Fibroblast of lung (primary cell): ENCODE results near the gene SYT8. TPM values are rescaled to one million over a fixed set of nuclear protein-coding genes. Genes with fewer than 3 reads are reported as not detected.

Experiments used
- DNase-seq, 2 donors: peaks; one replicate each; pipeline versions ENCODE4 v3.0.0 to v3.0.0-alpha.2; 2010; ENCODE audit warnings: low read depth in 2 of 2
- H2AFZ ChIP-seq: 2 replicates; pipeline ENCODE4 v1.5.1; 2012; ENCODE audit warnings: low read length, control low read depth, inconsistent platforms
- H3K27ac ChIP-seq: 2 replicates; pipeline ENCODE4 v1.5.1; 2011; ENCODE audit warnings: low read length, control low read depth; ENCODE audit not compliant: insufficient read depth
- H3K27me3 ChIP-seq: 2 replicates; pipeline ENCODE4 v1.5.1; 2011; ENCODE audit warnings: mild to moderate bottlenecking, low read length; ENCODE audit not compliant: control insufficient read depth, insufficient read depth
- H3K36me3 ChIP-seq: 2 replicates; pipeline ENCODE4 v1.5.1; 2011; ENCODE audit warnings: low read length; ENCODE audit not compliant: control insufficient read depth, insufficient read depth
- H3K4me1 ChIP-seq: 2 replicates; pipeline ENCODE4 v1.5.1; 2011; ENCODE audit warnings: low read length; ENCODE audit not compliant: control insufficient read depth, insufficient read depth; ENCODE audit errors: extremely low read depth
- H3K4me2 ChIP-seq: 2 replicates; pipeline ENCODE4 v1.5.1; 2011; ENCODE audit warnings: low read length, control low read depth; ENCODE audit not compliant: insufficient read depth; ENCODE audit errors: extremely low read depth
- H3K4me3 ChIP-seq, 4 experiments: fragments of 200-600 bp in 1 of 4; sonication (generic) in 1 of 4; replicated peaks in 1 of 4; 2 replicates each; pipeline ENCODE4 v1.5.1; 2011 to 2016; ENCODE audit warnings: low read length in 4 of 4, low read depth in 3 of 4, mild to moderate bottlenecking in 3 of 4, control low read depth in 2 of 4, inconsistent platforms in 1 of 4, mixed read lengths in 1 of 4; ENCODE audit not compliant: insufficient read depth in 1 of 4; ENCODE audit errors: control extremely low read depth in 1 of 4
- H3K79me2 ChIP-seq: 2 replicates; pipeline ENCODE4 v1.5.1; 2012; ENCODE audit warnings: mild to moderate bottlenecking, low read length, inconsistent platforms; ENCODE audit not compliant: control insufficient read depth, insufficient read depth
- H3K9ac ChIP-seq: 2 replicates; pipeline ENCODE4 v1.5.1; 2011; ENCODE audit warnings: mild to moderate bottlenecking, low read length, control low read depth; ENCODE audit not compliant: insufficient read depth
- H3K9me3 ChIP-seq: 2 replicates; pipeline ENCODE4 v1.5.1; 2012; ENCODE audit warnings: low read depth, low read length; ENCODE audit not compliant: control insufficient read depth, insufficient read depth
- H4K20me1 ChIP-seq: 2 replicates; pipeline ENCODE4 v1.5.1; 2011; ENCODE audit warnings: low read length; ENCODE audit not compliant: control insufficient read depth, insufficient read depth; ENCODE audit errors: extremely low read depth
- CTCF ChIP-seq, 2 donors: IDR thresholded peaks in 1 of 2; conservative IDR thresholded peaks in 1 of 2; 1 replicate in 1 of 2; 2 replicates in 1 of 2; pipeline ENCODE4 v1.5.1; 2011 to 2012; ENCODE audit warnings: low read length in 2 of 2, control low read depth in 1 of 2, inconsistent platforms in 1 of 2, low read depth in 1 of 2, mild to moderate bottlenecking in 1 of 2
- EZH2 ChIP-seq: IDR thresholded peaks from 2 replicates; pipeline ENCODE4 v1.5.1; 2012; ENCODE audit warnings: low read length, control low read depth, mild to moderate bottlenecking; ENCODE audit errors: missing control alignments
- polyA plus RNA-seq, 2 donors: library from polyadenylated mRNA; depleted of rRNA in 1 of 2; stranded (reverse) in 1 of 2; unstranded in 1 of 2; fragments of >200 nt; gene quantifications; 2 replicates each; pipeline ENCODE4 v1.2.1, GENCODE V29; 2011 to 2012; ENCODE audit warnings: missing spikeins in 1 of 2
- total RNA-seq: library from RNA; depleted of rRNA; stranded (reverse); fragments of >200 nt; gene quantifications from 2 replicates; pipeline ENCODE4 v1.2.1, GENCODE V29; 2014

The SYT8 gene
- total and polyA plus RNA-seq, 2 donors (not counting 1 experiment from before 2014, with no cell fraction given) = not detected

- Histone ChIP-seq H3K4me1 (no peaks in the 10 kb centered on the region), H3K27ac (no peak overlapping the region), H3K9me3 (no peaks in the 10 kb centered on the region), H2AFZ (no peak overlapping the region), H4K20me1 (no peaks in the 10 kb centered on the region), H3K36me3 (no peaks in the 10 kb centered on the region), H3K79me2 (no peaks in the 10 kb centered on the region), H3K4me2 (no peak overlapping the region), H3K4me3 (no peak overlapping the region), H3K9ac (no peak overlapping the region), H3K27me3 (no peaks in the 10 kb centered on the region)
- no peak for DNase-seq
- TF ChIP-seq CTCF (conservative IDR thresholded peaks at IDR 0.05 in 1 of 2, IDR thresholded peaks at IDR 0.05 in 1 of 2; ENCODE audit: low read depth in 1 of 2, low read length in 2 of 2) (no peak), EZH2 (no peak)
Observed at GRCh38 chr11:1845561-1846452, 11.0 kb downstream of the SYT8 start.

GRCh38 chr11:1846453-1846932 lies 11.7 kb downstream of the SYT8 start:
- Histone ChIP-seq H3K36me3 (no peaks in the 10 kb centered on the region), H3K79me2 (no peaks in the 10 kb centered on the region), H3K4me3 (no peak overlapping the region), H2AFZ (no peak overlapping the region), H3K9ac (no peak overlapping the region), H4K20me1 (no peaks in the 10 kb centered on the region), H3K4me2 (no peak overlapping the region), H3K4me1 (no peaks in the 10 kb centered on the region), H3K27me3 (no peaks in the 10 kb centered on the region), H3K27ac (no peak overlapping the region), H3K9me3 (no peaks in the 10 kb centered on the region)
- no peak for DNase-seq
- TF ChIP-seq EZH2 (no peak), CTCF (conservative IDR thresholded peaks at IDR 0.05 in 1 of 2, IDR thresholded peaks at IDR 0.05 in 1 of 2; ENCODE audit: low read depth in 1 of 2, low read length in 2 of 2) (no peak)

- H3K4me2 ChIP-seq = no peak overlapping the region
- TF ChIP-seq EZH2 (no peak), CTCF (conservative IDR thresholded peaks at IDR 0.05 in 1 of 2, IDR thresholded peaks at IDR 0.05 in 1 of 2; ENCODE audit: low read depth in 1 of 2, low read length in 2 of 2) (no peak)
- H2AFZ ChIP-seq = no peak overlapping the region
- no peak overlapping the region for H3K4me3 ChIP-seq
- DNase-seq = no peak
- no peaks in the 10 kb centered on the region for H4K20me1 ChIP-seq
- H3K27me3 ChIP-seq = no peaks in the 10 kb centered on the region
- H3K9ac ChIP-seq = no peak overlapping the region
- no peaks in the 10 kb centered on the region for H3K9me3 ChIP-seq
- no peaks in the 10 kb centered on the region for H3K79me2 ChIP-seq
- H3K4me1 ChIP-seq = no peaks in the 10 kb centered on the region
- H3K36me3 ChIP-seq = no peaks in the 10 kb centered on the region
- H3K27ac ChIP-seq = no peak overlapping the region
Observed at GRCh38 chr11:1847006-1847735, 12.4 kb downstream of the SYT8 start.
